GM19193 (cell line): ENCODE results near the gene H2BK1.
A peak's percentile ranks its signal among the peaks of the same experiment; 100 is the strongest.

Source experiments
- POLR2A ChIP-seq: IDR thresholded peaks from 4 replicates; pipeline ENCODE4 v1.6.1; 2011; ENCODE audit not compliant: insufficient read depth, insufficient read length; ENCODE audit errors: extremely low read depth

Gene H2BK1

DNA sequence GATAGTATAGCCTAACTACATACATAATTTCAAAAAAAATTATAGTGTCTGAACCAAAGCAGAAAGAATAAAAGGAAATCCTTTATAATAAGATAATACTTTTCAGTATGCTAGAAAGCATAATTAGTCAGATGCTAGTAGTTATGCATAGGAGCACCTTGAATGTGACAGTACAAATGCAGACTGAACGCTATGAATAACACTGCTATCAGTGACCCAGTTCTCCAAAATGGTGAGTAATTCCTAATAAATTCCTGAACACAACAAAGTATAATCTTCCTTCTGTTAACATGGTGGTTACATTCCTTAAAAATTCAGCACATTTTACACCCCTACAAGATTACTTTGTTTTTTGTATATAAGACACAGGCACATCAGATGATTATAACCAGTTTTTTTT lies 20.8 kb upstream of the H2BK1 start:
- TF ChIP-seq POLR2A = no peak

DNA sequence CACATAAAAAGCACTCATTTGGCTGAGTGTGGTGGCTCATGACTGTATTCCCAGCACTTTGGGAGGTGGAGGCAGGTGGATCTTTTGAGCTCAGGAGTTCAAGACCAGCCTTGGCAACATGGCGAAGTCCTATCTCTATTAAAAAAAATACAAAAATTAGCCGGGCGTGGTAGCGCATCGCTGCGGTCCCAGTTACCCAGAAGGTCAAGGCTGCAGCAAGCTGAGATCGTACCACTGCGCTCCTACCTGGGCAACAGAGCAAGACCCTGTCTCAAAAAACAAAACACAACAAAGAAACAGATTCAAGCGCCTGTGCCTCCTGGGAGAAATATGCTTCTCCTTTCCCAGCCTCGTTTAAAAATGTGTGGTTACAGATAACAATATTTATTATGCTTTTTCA lies 19.0 kb upstream of the H2BK1 start:
- no peak for TF ChIP-seq POLR2A

DNA sequence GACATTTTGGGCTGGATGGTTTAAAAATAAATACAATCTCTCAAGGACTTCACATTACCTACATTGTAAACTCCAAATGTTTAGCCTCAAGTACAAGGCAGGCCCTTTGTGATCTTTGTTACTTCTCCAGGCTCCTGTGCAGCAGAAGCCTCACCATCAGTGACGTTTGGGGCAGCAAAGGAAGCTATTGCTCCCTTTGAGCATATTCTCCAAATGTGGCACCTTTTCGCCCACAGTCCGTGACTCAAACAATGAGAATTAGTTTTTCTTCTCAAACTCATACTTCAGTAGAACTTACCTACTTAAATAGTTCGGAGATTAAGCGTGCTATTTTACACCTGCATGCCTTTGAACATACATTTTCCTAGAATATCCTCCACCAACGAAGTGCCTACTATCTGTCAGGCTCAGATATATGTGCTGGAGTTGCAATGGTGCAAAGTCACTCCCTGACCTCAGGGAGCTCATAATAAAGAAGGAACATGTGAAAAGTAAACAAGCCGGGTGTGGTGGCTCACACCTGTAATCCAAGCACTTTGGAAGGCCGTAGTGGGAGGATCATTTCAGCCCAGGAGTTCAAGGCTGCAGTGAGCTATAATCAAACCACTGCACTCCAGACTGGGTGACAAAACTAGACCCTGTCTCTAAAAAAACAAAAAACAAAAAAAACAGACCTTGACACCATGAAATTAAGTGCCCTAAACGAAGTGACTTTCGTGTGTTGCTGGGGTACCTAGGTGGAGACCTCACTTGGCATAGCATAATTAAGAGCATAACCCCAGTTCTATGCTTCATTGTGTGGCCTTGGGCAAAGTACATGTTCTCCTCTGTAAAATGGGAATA lies 18.0 kb upstream of the H2BK1 start:
- TF ChIP-seq POLR2A = no peak

DNA sequence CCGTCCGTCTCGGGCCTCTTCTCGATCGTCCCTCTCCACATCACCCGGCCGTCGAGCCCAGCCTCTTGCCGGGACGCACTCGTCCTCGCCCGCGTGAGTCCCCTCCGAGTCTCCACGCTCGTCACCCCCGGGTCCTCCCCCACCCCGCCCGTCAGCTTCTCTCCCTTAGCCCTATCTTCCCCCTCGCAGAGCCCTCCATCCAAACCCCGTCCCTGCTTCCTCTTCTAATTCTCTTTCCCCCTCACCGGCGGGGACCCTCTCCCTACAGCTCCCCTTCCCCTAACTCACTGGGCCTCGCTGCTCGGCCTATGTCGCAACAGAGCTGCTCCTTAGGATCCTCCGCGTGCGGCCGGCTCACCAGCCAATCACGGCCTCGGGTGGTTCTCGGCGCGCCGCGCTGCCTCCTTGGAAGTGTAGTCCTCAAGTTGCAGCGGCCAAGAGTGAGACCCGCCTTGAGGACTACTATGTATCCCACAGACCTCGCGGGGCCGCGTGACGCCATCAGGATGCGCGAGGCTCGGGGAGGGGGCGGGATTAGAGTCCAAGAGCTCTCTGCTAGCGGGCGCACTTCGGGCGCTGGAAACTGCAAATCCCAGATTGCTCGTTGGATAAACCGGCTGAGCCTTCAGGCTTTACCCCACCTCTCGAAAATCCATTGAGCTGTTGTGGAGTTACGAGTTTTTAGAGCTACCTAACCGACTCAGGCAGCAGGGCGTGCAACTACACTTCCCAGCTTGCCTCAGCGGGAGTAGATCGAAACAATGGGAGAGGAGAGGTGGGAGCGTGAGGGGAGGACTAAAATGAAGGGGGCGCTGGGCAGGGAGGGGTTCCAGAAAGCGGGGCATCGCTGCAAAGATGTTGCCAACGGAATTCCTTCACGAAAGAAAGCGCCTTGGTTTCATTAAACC lies 16.8 kb upstream of the H2BK1 start, which contains the start of gene ABCF2:
Gene ABCF2, minus strand, starts transcription at position 331 of the 908 bp plus-strand sequence. CDS start 747 bp downstream, outside the sequence.
- peak; percentile 73 for TF ChIP-seq POLR2A

GRCh38 chr7:151226560-151226874 lies 16.2 kb upstream of the H2BK1 start:
- TF ChIP-seq POLR2A = no peak

DNA sequence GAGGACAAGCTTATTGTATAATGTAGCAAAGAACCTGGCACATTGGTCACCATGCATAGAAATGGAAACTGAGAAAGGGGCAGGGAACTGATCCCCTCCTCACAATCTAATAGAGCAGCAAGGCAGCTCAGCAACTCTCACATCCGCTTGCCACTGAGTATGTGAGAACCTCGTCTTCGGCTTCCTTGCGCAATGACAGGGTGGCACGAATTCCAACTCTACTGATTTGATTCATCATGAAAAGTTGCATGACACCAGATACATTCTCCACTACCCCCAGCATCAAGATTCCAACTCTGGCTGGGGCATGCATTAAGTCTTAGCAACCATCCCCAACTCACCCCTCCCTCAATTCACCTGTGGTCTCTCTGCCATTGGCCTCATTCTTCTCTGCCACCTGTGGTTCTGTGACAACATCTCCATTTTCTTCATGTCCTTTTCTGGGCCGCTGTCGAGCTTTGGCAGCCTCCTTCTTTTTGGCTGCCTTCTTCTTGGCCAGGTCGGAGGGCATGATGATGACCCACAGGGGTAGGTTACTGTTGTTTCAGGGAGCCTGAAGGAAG lies 15.7 kb upstream of the H2BK1 start:
- no peak for TF ChIP-seq POLR2A

DNA sequence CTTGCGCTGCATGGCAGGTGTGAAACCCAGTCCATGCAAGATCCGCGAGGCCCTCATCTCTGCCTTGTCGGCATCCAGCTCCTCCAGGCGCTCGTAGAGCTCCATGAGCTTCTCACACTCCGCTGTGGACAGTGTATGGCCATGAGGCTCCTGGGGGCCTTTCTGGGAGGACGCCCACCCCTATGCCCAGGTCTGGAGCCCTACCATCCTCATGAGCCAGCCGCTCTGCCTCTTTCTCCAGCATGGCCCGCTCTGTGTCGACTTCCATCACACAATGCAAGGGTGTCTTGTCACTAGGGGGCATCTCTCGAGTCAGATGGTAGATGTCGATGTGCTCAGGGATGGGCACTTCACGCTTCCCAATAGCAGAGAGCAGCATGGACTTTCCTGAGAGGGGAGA lies 13.4 kb upstream of the H2BK1 start:
- TF ChIP-seq POLR2A = no peak

GRCh38 chr7:151218170-151218569 lies 7.9 kb upstream of the H2BK1 start:
- no peak for TF ChIP-seq POLR2A

- TF ChIP-seq POLR2A = no peak
Observed at GRCh38 chr7:151215396-151215795, 5.1 kb upstream of the H2BK1 start.

DNA sequence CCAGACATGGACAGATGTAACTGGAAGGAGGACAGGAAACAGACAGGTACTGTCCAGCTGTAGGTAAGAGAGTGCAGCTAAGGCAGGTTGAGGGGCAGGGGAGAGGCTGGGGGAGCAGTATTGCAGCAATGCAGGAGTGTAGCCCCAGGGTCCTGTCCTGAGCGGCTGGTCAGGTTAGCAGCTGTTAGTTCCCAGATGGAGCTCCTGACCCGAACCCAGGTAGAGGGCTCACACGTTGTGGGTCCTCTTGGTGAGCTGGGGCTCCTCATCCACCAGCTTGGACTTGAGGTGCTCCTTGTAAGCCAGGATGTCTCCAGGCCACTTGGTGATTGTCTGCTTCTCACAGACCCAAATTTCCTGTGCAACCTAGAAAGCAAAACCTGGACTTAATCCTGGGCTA lies 3.5 kb upstream of the H2BK1 start:
- TF ChIP-seq POLR2A = no peak

DNA sequence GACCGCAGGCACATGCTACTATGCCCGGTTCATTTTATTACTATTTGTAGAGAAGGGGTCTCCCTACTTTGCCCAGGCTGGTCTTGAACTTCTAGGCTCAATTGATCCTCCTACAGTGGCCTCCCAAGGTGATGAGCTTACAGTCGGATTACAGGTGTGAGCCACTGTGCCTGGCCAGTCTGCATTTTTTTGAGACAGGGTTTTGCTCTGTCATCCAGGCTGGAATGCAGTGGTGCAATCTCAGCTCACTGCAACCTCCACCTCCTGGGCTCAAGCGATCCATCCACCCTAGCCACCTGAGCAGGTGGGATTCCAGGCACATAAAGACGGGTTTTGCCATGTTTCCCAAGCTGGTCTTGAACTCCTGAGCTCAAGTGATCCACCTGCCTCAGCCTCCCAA lies 2.3 kb upstream of the H2BK1 start:
- TF ChIP-seq POLR2A = no peak

DNA sequence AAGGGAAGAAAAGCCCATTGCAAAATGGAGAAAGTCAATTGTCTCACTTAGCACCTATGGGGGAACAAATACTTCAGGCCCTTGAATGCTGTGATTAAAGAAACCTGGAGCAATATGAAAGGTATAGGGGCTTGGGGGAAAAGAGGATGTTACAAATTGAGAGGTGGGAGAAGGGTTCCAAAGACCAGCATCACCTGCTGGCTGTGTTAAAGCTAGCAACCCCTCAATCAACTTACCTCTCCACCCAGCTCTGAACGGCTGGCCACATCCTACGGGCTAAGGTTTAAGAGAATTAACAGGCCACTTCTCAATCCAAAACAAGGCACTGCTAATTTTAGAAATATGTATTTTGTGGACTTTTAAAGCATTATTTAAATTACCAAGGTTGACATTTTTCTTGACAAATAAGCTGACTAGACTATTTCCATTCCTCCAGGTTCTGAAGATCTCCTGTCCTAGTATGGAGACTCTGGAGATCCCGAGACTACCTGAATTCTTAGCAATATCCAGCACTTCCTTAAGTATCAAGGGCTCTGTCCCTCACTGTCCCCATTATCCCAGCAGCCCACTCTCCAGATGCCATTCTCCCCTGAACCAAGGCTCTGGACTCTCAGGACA lies 976 bp upstream of the H2BK1 start:
- TF ChIP-seq POLR2A = no peak

- TF ChIP-seq POLR2A = no peak
Observed at GRCh38 chr7:151209588-151209987, 700 bp downstream of the H2BK1 start.

- TF ChIP-seq POLR2A = no peak
Observed at GRCh38 chr7:151208253-151208862, 1.9 kb downstream of the H2BK1 start.

GRCh38 chr7:151207804-151208203 lies 2.5 kb downstream of the H2BK1 start:
- no peak for TF ChIP-seq POLR2A
